Measurements from ENCODE around the gene KIF7. TPM values are rescaled to one million over a fixed set of nuclear protein-coding genes. Genes with fewer than 3 reads are reported as not detected.
A peak's percentile ranks its signal among the peaks of the same experiment; 100 is the strongest.

KIF7 gene
- total and polyA plus RNA-seq, 2 of the 8 experiments (the other 6 are each of a cell fraction or from before 2014, with no cell fraction given), result 4.9 to 14.0 TPM

- peak overlapping the region in 1 of 4 experiments; percentile 92; a peak in 2 of 8 replicates for H3K4me3 ChIP-seq (ENCODE audit: extremely low read depth in 1 of 4, insufficient read depth in 2 of 4, low read depth in 3 of 4, low read length in 4 of 4)
- no peak overlapping the region for H2BK5ac ChIP-seq (ENCODE audit: low read depth, low read length)
- H3K27ac ChIP-seq (ENCODE audit: low read depth, low read length), result no peak overlapping the region
- no peak for TF ChIP-seq RXRA (IDR thresholded peaks at IDR 0.05; ENCODE audit: insufficient read depth, low read depth, low read length)
- TF ChIP-seq HDAC6 (IDR thresholded peaks at IDR 0.05; ENCODE audit: low read depth, low read length), result no peak
- no peak for TF ChIP-seq TBP (IDR thresholded peaks at IDR 0.05; ENCODE audit: low read depth, low read length)
- TF ChIP-seq SAP30 (IDR thresholded peaks at IDR 0.05; ENCODE audit: insufficient read depth, insufficient replicate concordance, low read length), result no peak
- TF ChIP-seq CBX5 (IDR thresholded peaks at IDR 0.05; ENCODE audit: low read depth, low read length), result no peak
- TF ChIP-seq RAD21 (IDR thresholded peaks at IDR 0.05 in 1 of 2, conservative IDR thresholded peaks at IDR 0.05 in 1 of 2; ENCODE audit: low read depth in 2 of 2, low read length in 2 of 2), result no peak
Measured at GRCh38 chr15:89656116-89656815, 999 bp upstream of the KIF7 start.

More at GRCh38 chr15:89656116-89656815, 999 bp upstream of the KIF7 start:
- H3K4ac ChIP-seq (replicated peaks; ENCODE audit: insufficient read length, low read depth, low read length), result no peak overlapping the region
- no peak overlapping the region for H2AK5ac ChIP-seq (ENCODE audit: low read depth, low read length)
- no peak overlapping the region for H2BK20ac ChIP-seq (ENCODE audit: low read length)
- peaks cover 0 to 2% (median under 1%) of the 10 kb centered on the region in 4 experiments; a peak in 2 of 7 replicates for H3K4me1 ChIP-seq (replicated peaks in 1 of 4; ENCODE audit: control insufficient read depth in 3 of 4, insufficient read depth in 4 of 4, low read length in 3 of 4)
- no peak overlapping the region for H2BK15ac ChIP-seq (ENCODE audit: low read length)
- ChIA-PET POLR2A (ENCODE audit: partially characterized antibody) (interaction anchor here (1.3 kb wide), 1 partner anchor 9 kb away, joined by 4 read pairs; no protein-coding TSS in a partner anchor), CTCF (ENCODE audit: partially characterized antibody) (interaction anchor here (1.1 to 4.4 kb wide), 4 partner anchors 9 to 18 kb away, joined by 3 to 34 read pairs (median 12); no protein-coding TSS in a partner anchor)
- no peak overlapping the region for H4K5ac ChIP-seq (ENCODE audit: insufficient read length, low read depth, low read length)
- H3K9me3 ChIP-seq (ENCODE audit: insufficient read depth in 2 of 2, low read depth in 1 of 2, low read length in 1 of 2), result no peaks in the 10 kb centered on the region
- 81% methylated on average over 7 of the region's 7 CpGs; no CpG with 5 or more reads in 1 of the 2 experiments for WGBS, 2 experiments (ENCODE audit: extremely low coverage in 1 of 2, insufficient coverage in 1 of 2, insufficient read length in 1 of 2, insufficient replicate concordance in 2 of 2, low coverage in 1 of 2, low lambda C conversion rate in 2 of 2, missing lambda C conversion rate in 1 of 2)
- no peak overlapping the region for H3K18ac ChIP-seq (ENCODE audit: extremely low read depth, low read length)
- no peaks in the 10 kb centered on the region; a peak in 1 of 7 replicates for H3K27me3 ChIP-seq (replicated peaks in 1 of 4; ENCODE audit: control insufficient read depth in 3 of 4, extremely low read depth in 1 of 4, insufficient read depth in 3 of 4, low read length in 3 of 4)
- H4K91ac ChIP-seq (replicated peaks; ENCODE audit: insufficient read length, low read length), result no peak overlapping the region
- H4K20me1 ChIP-seq (replicated peaks in 1 of 2; ENCODE audit: control insufficient read depth in 1 of 2, insufficient read depth in 2 of 2, low read length in 2 of 2), result peaks cover 3 to 5% of the 10 kb centered on the region in 2 experiments
- H3K9ac ChIP-seq (replicated peaks in 1 of 4; ENCODE audit: extremely low read depth in 1 of 4, low read depth in 3 of 4, low read length in 3 of 4), result no peak overlapping the region
- H3K79me1 ChIP-seq (ENCODE audit: low read depth, low read length), result peaks cover 8% of the 10 kb centered on the region; the same call in 1 of the 2 replicates
- DNase-seq (ENCODE audit: low read depth in 1 of 2, low spot score in 2 of 2), result no peak
- H3K36me3 ChIP-seq (ENCODE audit: control insufficient read depth in 2 of 4, insufficient read depth in 4 of 4, low read length in 3 of 4), result no peaks in the 10 kb centered on the region
- H4K8ac ChIP-seq (ENCODE audit: extremely low read depth, insufficient read depth, low read length), result no peak overlapping the region
- H3K79me2 ChIP-seq (ENCODE audit: control insufficient read depth in 1 of 2, insufficient read depth in 2 of 2, low read length in 2 of 2), result peaks cover 0 to 8% of the 10 kb centered on the region in 2 experiments; a peak in 2 of 4 replicates
- H3K56ac ChIP-seq (replicated peaks; ENCODE audit: insufficient read length, low read depth, low read length), result no peak overlapping the region
- H2BK12ac ChIP-seq (ENCODE audit: low read depth, low read length), result no peak overlapping the region
- H3K23me2 ChIP-seq (ENCODE audit: low read depth, low read length), result peaks cover 5% of the 10 kb centered on the region; the same call in 1 of the 2 replicates
- peak overlapping the region in 1 of 2 experiments; percentile 99; a peak in 1 of 4 replicates for H3K4me2 ChIP-seq (ENCODE audit: insufficient read depth in 1 of 2, low read depth in 2 of 2, low read length in 2 of 2)
- 0 out of 2 replicates have a peak overlapping the region, but pooled peaks have one; percentile 5 for H2AFZ ChIP-seq (ENCODE audit: low read length)
- H3K14ac ChIP-seq (ENCODE audit: insufficient read length), result no peak overlapping the region
- FAIRE-seq, result no peak
- no peak overlapping the region for H2BK120ac ChIP-seq (replicated peaks; ENCODE audit: low read depth, low read length)
- no peak overlapping the region for H3K23ac ChIP-seq (ENCODE audit: insufficient read length)
